WTC11 (cell line): ENCODE data around the gene SUCLG2. TPM values are rescaled to one million over a fixed set of nuclear protein-coding genes. Genes with fewer than 3 reads are reported as not detected.

Experiments used
- ATAC-seq: fragments of 200-7000 bp; cut with Tn5 transposase; 2 replicates; pipeline ENCODE4 v1.10.0; 2021; ENCODE audit warnings: mild to moderate bottlenecking, moderate library complexity
- CTCF ChIA-PET: fragments of 300-600 bp; sonication (Branson Sonifier 250); formaldehyde crosslinking; loops from one replicate; lab custom pipeline; 2021; ENCODE audit warnings: antibody characterized with exemption; lab: Charles Lee
- POLR2A ChIA-PET: fragments of 350-600 bp; sonication (Branson Sonifier 250); formaldehyde crosslinking; loops from one replicate; lab custom pipeline; 2021; ENCODE audit warnings: antibody characterized with exemption; lab: Charles Lee
- DNase-seq: peaks from one replicate; pipeline ENCODE4 v3.0.0; 2021; ENCODE audit warnings: low spot score
- H3K27ac Mint-ChIP-seq: 2 replicates; pipeline ENCODE4 v1.8.0; 2021; ENCODE audit warnings: mixed read lengths
- H3K27me3 Mint-ChIP-seq: 2 replicates; pipeline ENCODE4 v1.8.0; 2021; ENCODE audit warnings: low read depth, mild to moderate bottlenecking, moderate library complexity, mixed read lengths
- H3K36me3 Mint-ChIP-seq: 2 replicates; pipeline ENCODE4 v1.8.0; 2021; ENCODE audit warnings: mixed read lengths
- H3K4me1 Mint-ChIP-seq: 2 replicates; pipeline ENCODE4 v1.8.0; 2022; ENCODE audit warnings: mixed read lengths
- H3K4me3 Mint-ChIP-seq: 2 replicates; pipeline ENCODE4 v1.8.0; 2021; ENCODE audit warnings: mild to moderate bottlenecking, moderate library complexity, mixed read lengths
- H3K9me3 Mint-ChIP-seq: 2 replicates; pipeline ENCODE4 v1.8.0; 2021; ENCODE audit warnings: mixed read lengths
- AFF4 ChIP-seq: sonication (generic); formaldehyde crosslinking; IDR thresholded peaks from 2 replicates; pipeline ENCODE4 v1.8.1; 2023; ENCODE audit warnings: mild to moderate bottlenecking, missing genetic modification reagents, borderline replicate concordance
- ATF1 ChIP-seq: sonication (generic); formaldehyde crosslinking; IDR thresholded peaks from 2 replicates; pipeline ENCODE4 v1.8.1; 2023; ENCODE audit warnings: mild to moderate bottlenecking, moderate library complexity, missing genetic modification reagents
- CREB1 ChIP-seq: sonication (generic); formaldehyde crosslinking; IDR thresholded peaks from 2 replicates; pipeline ENCODE4 v1.8.0; 2023; ENCODE audit warnings: mild to moderate bottlenecking, missing genetic modification reagents
- GABPB1 ChIP-seq: sonication (generic); formaldehyde crosslinking; IDR thresholded peaks from 2 replicates; pipeline ENCODE4 v1.8.1; 2023; ENCODE audit warnings: mild to moderate bottlenecking, missing genetic modification reagents
- JAZF1 ChIP-seq: fragments of 250-450 bp; sonication (Bioruptor Pico); IDR thresholded peaks from 2 replicates; pipeline ENCODE4 v1.9.0; 2021; ENCODE audit warnings: moderate library complexity, mild to moderate bottlenecking, inconsistent platforms
- NFE2L1 ChIP-seq: sonication (generic); formaldehyde crosslinking; IDR thresholded peaks from 2 replicates; pipeline ENCODE4 v1.8.1; 2023; ENCODE audit warnings: missing genetic modification reagents
- RORB ChIP-seq: fragments of 250-450 bp; sonication (Bioruptor Pico); IDR thresholded peaks from 2 replicates; pipeline ENCODE4 v1.9.0; 2021; ENCODE audit warnings: mild to moderate bottlenecking
- SOX15 ChIP-seq: fragments of 250-450 bp; sonication (Bioruptor Pico); IDR thresholded peaks from 2 replicates; pipeline ENCODE4 v1.9.0; 2021; ENCODE audit warnings: mild to moderate bottlenecking
- TCF7 ChIP-seq: sonication (generic); formaldehyde crosslinking; IDR thresholded peaks from 2 replicates; pipeline ENCODE4 v1.8.0; 2022; ENCODE audit warnings: mild to moderate bottlenecking, low read depth, missing genetic modification reagents, moderate library complexity
- USF1 ChIP-seq: sonication (generic); formaldehyde crosslinking; IDR thresholded peaks from 2 replicates; pipeline ENCODE4 v1.8.0; 2022; ENCODE audit warnings: mild to moderate bottlenecking, missing genetic modification reagents
- ZMAT4 ChIP-seq: fragments of 250-450 bp; sonication (Bioruptor Pico); IDR thresholded peaks from 2 replicates; pipeline ENCODE4 v1.9.0; 2021; ENCODE audit warnings: mild to moderate bottlenecking
- ZNF396 ChIP-seq: fragments of 250-450 bp; sonication (Bioruptor Pico); IDR thresholded peaks from 2 replicates; pipeline ENCODE4 v1.8.0; 2021; ENCODE audit warnings: mild to moderate bottlenecking, moderate library complexity, borderline replicate concordance
- total RNA-seq: library from RNA; stranded (reverse); gene quantifications from 3 replicates; pipeline ENCODE4 v1.2.3, GENCODE V29; 2021
- TF ChIP-seq, protein P1 (sequence below): sonication (generic); formaldehyde crosslinking; IDR thresholded peaks from 2 replicates; pipeline ENCODE4 v1.8.1; 2023; ENCODE audit warnings: mild to moderate bottlenecking, missing genetic modification reagents
- TF ChIP-seq, protein P2 (sequence below): sonication (generic); formaldehyde crosslinking; IDR thresholded peaks from 2 replicates; pipeline ENCODE4 v1.8.1; 2023; ENCODE audit warnings: mild to moderate bottlenecking, missing genetic modification reagents, moderate library complexity
- TF ChIP-seq, protein P3 (sequence below): fragments of 250-450 bp; sonication (Bioruptor Pico); IDR thresholded peaks from 2 replicates; pipeline ENCODE4 v2.1.2; 2022; ENCODE audit warnings: mild to moderate bottlenecking, moderate library complexity

SUCLG2 gene
- total RNA-seq, 1 experiment from 2014 or later, result 39.7 TPM

- no peak for TF ChIP-seq AFF4
- TF ChIP-seq, all 79 proteins: peak for 0
These were observed 76.0 kb downstream of the SUCLG2 start (continued) for GRCh38 chr3:67578416-67578815.

DNA sequence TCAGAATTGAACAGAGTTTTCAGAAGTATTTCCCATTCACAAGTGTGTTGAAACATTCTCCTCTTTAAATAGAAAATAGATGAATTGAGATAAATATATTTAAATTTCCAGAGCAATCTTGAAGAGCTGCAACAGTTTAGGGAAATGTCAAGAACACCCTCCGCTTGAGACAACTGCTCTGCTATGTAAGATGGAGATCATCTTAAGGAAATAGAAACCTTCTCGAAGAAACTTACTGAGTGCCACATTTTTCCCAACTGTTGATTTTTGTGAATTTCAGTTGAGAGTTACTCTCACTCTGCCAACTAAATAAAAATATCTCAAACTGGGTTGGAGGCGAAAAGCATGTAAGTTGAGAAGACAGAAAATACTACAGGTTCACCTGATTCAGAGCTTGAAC, 78.0 kb downstream of the SUCLG2 start:
- Mint-ChIP-seq H3K27me3 (no peaks in the 10 kb centered on the region), H3K4me1 (peaks cover 5% of the 10 kb centered on the region), H3K27ac (no peak overlapping the region)
- no peak for ATAC-seq
- CTCF ChIA-PET, result no interaction called here
- DNase-seq, result no peak
- no peak for TF ChIP-seq AFF4
- no peak for TF ChIP-seq NFE2L1 (CRISPR knock-in tag)
- TF ChIP-seq CREB1, result no peak
- TF ChIP-seq, protein P1, sequence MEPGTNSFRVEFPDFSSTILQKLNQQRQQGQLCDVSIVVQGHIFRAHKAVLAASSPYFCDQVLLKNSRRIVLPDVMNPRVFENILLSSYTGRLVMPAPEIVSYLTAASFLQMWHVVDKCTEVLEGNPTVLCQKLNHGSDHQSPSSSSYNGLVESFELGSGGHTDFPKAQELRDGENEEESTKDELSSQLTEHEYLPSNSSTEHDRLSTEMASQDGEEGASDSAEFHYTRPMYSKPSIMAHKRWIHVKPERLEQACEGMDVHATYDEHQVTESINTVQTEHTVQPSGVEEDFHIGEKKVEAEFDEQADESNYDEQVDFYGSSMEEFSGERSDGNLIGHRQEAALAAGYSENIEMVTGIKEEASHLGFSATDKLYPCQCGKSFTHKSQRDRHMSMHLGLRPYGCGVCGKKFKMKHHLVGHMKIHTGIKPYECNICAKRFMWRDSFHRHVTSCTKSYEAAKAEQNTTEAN, result no peak
- TF ChIP-seq ZNF396 (CRISPR knock-in tag), result no peak
- TF ChIP-seq TCF7 (CRISPR knock-in tag), result no peak
- TF ChIP-seq, protein P2, sequence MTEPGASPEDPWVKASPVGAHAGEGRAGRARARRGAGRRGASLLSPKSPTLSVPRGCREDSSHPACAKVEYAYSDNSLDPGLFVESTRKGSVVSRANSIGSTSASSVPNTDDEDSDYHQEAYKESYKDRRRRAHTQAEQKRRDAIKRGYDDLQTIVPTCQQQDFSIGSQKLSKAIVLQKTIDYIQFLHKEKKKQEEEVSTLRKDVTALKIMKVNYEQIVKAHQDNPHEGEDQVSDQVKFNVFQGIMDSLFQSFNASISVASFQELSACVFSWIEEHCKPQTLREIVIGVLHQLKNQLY, result no peak
- no peak for TF ChIP-seq SOX15 (CRISPR knock-in tag)
- TF ChIP-seq GABPB1, result no peak
- TF ChIP-seq, all 79 proteins: peak for 0
- H3K36me3 Mint-ChIP-seq, result peaks cover 24% of the 10 kb centered on the region
- H3K9me3 Mint-ChIP-seq, result peaks cover 26% of the 10 kb centered on the region
- H3K4me3 Mint-ChIP-seq, result no peak overlapping the region
- POLR2A ChIA-PET, result no interaction called here

GRCh38 chr3:67569324-67569723, 85.1 kb downstream of the SUCLG2 start:
- Mint-ChIP-seq H3K4me3 (no peak overlapping the region), H3K36me3 (peaks cover 38% of the 10 kb centered on the region), H3K9me3 (peaks cover 41% of the 10 kb centered on the region), H3K27me3 (no peaks in the 10 kb centered on the region), H3K4me1 (no peaks in the 10 kb centered on the region), H3K27ac (no peak overlapping the region)
- no peak for DNase-seq
- CTCF ChIA-PET, result no interaction called here
- no peak for ATAC-seq
- TF ChIP-seq, protein P3, sequence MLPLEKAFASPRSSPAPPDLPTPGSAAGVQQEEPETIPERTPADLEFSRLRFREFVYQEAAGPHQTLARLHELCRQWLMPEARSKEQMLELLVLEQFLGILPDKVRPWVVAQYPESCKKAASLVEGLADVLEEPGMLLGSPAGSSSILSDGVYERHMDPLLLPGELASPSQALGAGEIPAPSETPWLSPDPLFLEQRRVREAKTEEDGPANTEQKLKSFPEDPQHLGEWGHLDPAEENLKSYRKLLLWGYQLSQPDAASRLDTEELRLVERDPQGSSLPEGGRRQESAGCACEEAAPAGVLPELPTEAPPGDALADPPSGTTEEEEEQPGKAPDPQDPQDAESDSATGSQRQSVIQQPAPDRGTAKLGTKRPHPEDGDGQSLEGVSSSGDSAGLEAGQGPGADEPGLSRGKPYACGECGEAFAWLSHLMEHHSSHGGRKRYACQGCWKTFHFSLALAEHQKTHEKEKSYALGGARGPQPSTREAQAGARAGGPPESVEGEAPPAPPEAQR (CRISPR knock-in tag), result no peak
- no peak for TF ChIP-seq ZMAT4 (CRISPR knock-in tag)
- TF ChIP-seq ATF1 (CRISPR knock-in tag), result no peak
- no peak for TF ChIP-seq RORB
- TF ChIP-seq JAZF1 (CRISPR knock-in tag), result no peak
- TF ChIP-seq, protein P1, result no peak
- TF ChIP-seq USF1 (CRISPR knock-in tag), result no peak
- POLR2A ChIA-PET, result no interaction called here
